CD4-positive, alpha-beta T cell treated with Interleukin-6 at 100 ng/mL for 8 hours (primary cell): ENCODE data around the gene LETM1.
A peak's percentile ranks its signal among the peaks of the same experiment; 100 is the strongest.

Experiments
- DNase-seq: peaks from one replicate; pipeline ENCODE4 v3.0.0-alpha.2; 2020; ENCODE audit warnings: mixed read lengths, low spot score

The LETM1 gene

GRCh38 chr4:1856071-1856942, at the start of gene LETM1:
Gene LETM1 (minus strand): TSS chr4:1856156. CDS start chr4:1855950, 206 bp downstream.
- peak; percentile 94 for DNase-seq

GRCh38 chr4:1904042-1904441, 48.1 kb upstream of the LETM1 start:
- no peak for DNase-seq

GRCh38 chr4:1903035-1903434, 47.1 kb upstream of the LETM1 start:
- no peak for DNase-seq

- DNase-seq = no peak
Measured at GRCh38 chr4:1902243-1902642, 46.3 kb upstream of the LETM1 start.

GRCh38 chr4:1901127-1901526, 45.2 kb upstream of the LETM1 start:
- DNase-seq = no peak

- no peak for DNase-seq
Measured at GRCh38 chr4:1900624-1901023, 44.7 kb upstream of the LETM1 start.

GRCh38 chr4:1900087-1900433, 44.1 kb upstream of the LETM1 start:
- no peak for DNase-seq

- peak; percentile 80 for DNase-seq
Measured at GRCh38 chr4:1899149-1900086, 43.5 kb upstream of the LETM1 start.

- no peak for DNase-seq
Measured at GRCh38 chr4:1898681-1899080, 42.7 kb upstream of the LETM1 start.

GRCh38 chr4:1898007-1898406, 42.1 kb upstream of the LETM1 start:
- DNase-seq = no peak

- no peak for DNase-seq
Measured at GRCh38 chr4:1896658-1896991, 40.7 kb upstream of the LETM1 start.

- DNase-seq = no peak
Measured at GRCh38 chr4:1895971-1896657, 40.2 kb upstream of the LETM1 start.

GRCh38 chr4:1890979-1891570, 35.1 kb upstream of the LETM1 start:
- DNase-seq = no peak

- no peak for DNase-seq
Measured at GRCh38 chr4:1887052-1887451, 31.1 kb upstream of the LETM1 start.

- no peak for DNase-seq
Measured at GRCh38 chr4:1885414-1885813, 29.5 kb upstream of the LETM1 start.

GRCh38 chr4:1883583-1883982, 27.6 kb upstream of the LETM1 start:
- DNase-seq = no peak

GRCh38 chr4:1882850-1883271, 26.9 kb upstream of the LETM1 start:
- no peak for DNase-seq

- no peak for DNase-seq
Measured at GRCh38 chr4:1880332-1880731, 24.4 kb upstream of the LETM1 start.

- no peak for DNase-seq
Measured at GRCh38 chr4:1879485-1879884, 23.5 kb upstream of the LETM1 start.

- no peak for DNase-seq
Measured at GRCh38 chr4:1874201-1874600, 18.2 kb upstream of the LETM1 start.

- DNase-seq = no peak
Measured at GRCh38 chr4:1873776-1874175, 17.8 kb upstream of the LETM1 start.

- no peak for DNase-seq
Measured at GRCh38 chr4:1873291-1873690, 17.3 kb upstream of the LETM1 start.
